Kidney (tissue), 14 donors: ENCODE data around the gene TCF4. TPM values are rescaled to one million over a fixed set of nuclear protein-coding genes. Genes with fewer than 3 reads are reported as not detected.

ENCODE experiments used
- DNase-seq, 5 donors: peaks; one replicate each; pipeline ENCODE4 v3.0.0-alpha.2; 2013 to 2020
- FAIRE-seq: peaks from 2 replicates; lab custom pipeline; 2012; peaks lifted over from hg19 to GRCh38; lab: Jason Lieb, UNC
- H3K27ac ChIP-seq, 2 donors: one replicate each; pipeline ENCODE4 v1.7.0; 2013; ENCODE audit warnings: low read depth in 2 of 2, low read length in 2 of 2, inconsistent platforms in 1 of 2
- H3K27me3 ChIP-seq: one replicate; pipeline ENCODE4 v1.7.1; 2013; ENCODE audit warnings: low read length, inconsistent platforms; ENCODE audit not compliant: control insufficient read depth, insufficient read depth
- H3K36me3 ChIP-seq, 3 donors: one replicate each; pipeline versions ENCODE4 v1.7.0 to v1.7.1; 2013; ENCODE audit warnings: low read length in 3 of 3, control low read depth in 1 of 3, inconsistent platforms in 1 of 3; ENCODE audit not compliant: insufficient read depth in 3 of 3, control insufficient read depth in 2 of 3
- H3K4me1 ChIP-seq, 3 donors: one replicate each; pipeline versions ENCODE4 v1.7.0 to v1.7.1; 2013; ENCODE audit warnings: low read length in 3 of 3, inconsistent platforms in 1 of 3, low read depth in 1 of 3; ENCODE audit not compliant: control insufficient read depth in 2 of 3, insufficient read depth in 2 of 3
- H3K4me3 ChIP-seq, 3 donors: one replicate each; pipeline versions ENCODE4 v1.7.0 to v1.8.1; 2013; ENCODE audit warnings: low read length in 3 of 3, control low read depth in 1 of 3, inconsistent platforms in 1 of 3
- H3K9ac ChIP-seq, 3 donors: one replicate each; pipeline versions ENCODE4 v1.7.0 to v1.7.1; 2013; ENCODE audit warnings: low read length in 3 of 3, control low read depth in 1 of 3, inconsistent platforms in 1 of 3
- H3K9me3 ChIP-seq, 3 donors: one replicate each; pipeline versions ENCODE4 v1.7.0 to v1.7.1; 2013; ENCODE audit warnings: low read length in 3 of 3, control low read depth in 1 of 3, inconsistent platforms in 1 of 3; ENCODE audit not compliant: control insufficient read depth in 2 of 3, insufficient read depth in 1 of 3
- intact Hi-C: fragments of 100-400 bp; cut with DNase I; formaldehyde crosslinking; loops from one replicate; pipeline ENCODE4 v1.11.1; 2022
- polyA plus RNA-seq: library from polyadenylated mRNA; stranded (reverse); fragments of 350-450 nt; fragmentation: Illumina TruSeq; extraction: RNeasy Lipid Tissue Mini Kit (QIAGEN cat#74804); gene quantifications from one replicate; pipeline ENCODE4 v1.2.3, GENCODE V29; 2014; ENCODE audit warnings: low read depth, low replicate concordance; ENCODE audit not compliant: insufficient read depth
- total RNA-seq: library from RNA; stranded (reverse); fragmentation: NEBNext Ultra II Directional; extraction: Animal tissue kit (Norgen Biotek cat#: 25700); gene quantifications from one replicate; pipeline ENCODE4 v1.2.1, GENCODE V29; 2021
- TF ChIP-seq, protein P1 (sequence below): IDR thresholded peaks from 3 replicates; pipeline ENCODE4 v1.5.1; 2012; ENCODE audit warnings: mild to moderate bottlenecking, moderate library complexity, borderline replicate concordance; ENCODE audit not compliant: insufficient read depth; ENCODE audit errors: extremely low read depth
- donor health status: control.
- donor health status: control.
- donor health status: control.
- donor health status: control.
- donor health status: control.
- donor health status: DM: yes; HTN: yes; CAD: no.
- donor health status: Normal renal cell carcinoma (clear cell type).

The TCF4 gene
- total and polyA plus RNA-seq, 2 donors from 2014 or later, result 4.4 to 60.3 TPM

DNA sequence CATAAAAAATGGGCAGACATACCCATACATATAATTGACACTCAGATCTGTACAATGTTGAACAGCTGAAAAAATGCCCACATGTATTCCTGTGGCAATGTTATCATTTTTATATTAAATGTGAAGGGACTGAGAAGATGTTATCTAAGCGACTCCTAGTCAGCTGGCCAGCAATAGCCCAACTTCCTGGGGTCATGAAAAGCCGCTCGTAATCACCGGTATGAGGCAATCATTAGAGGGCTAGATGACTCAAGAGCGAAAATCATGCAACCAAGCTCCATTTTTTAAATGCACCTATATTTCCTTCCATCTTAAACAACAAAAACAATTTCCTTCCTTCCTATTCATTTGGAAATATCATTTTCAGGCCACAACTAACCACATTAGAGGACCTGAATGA lies 354.1 kb downstream of the TCF4 start:
- Histone ChIP-seq H3K27me3 (no peaks in the 10 kb centered on the region), H3K9me3 (no peaks in the 10 kb centered on the region), H3K4me3 (no peak overlapping the region), H3K4me1 (peaks cover 0 to 4% (median 0%) of the 10 kb centered on the region in 3 donors), H3K36me3 (peaks cover 0 to 4% (median 2%) of the 10 kb centered on the region in 3 donors), H3K9ac (no peak overlapping the region), H3K27ac (no peak overlapping the region)
- TF ChIP-seq, protein P1, sequence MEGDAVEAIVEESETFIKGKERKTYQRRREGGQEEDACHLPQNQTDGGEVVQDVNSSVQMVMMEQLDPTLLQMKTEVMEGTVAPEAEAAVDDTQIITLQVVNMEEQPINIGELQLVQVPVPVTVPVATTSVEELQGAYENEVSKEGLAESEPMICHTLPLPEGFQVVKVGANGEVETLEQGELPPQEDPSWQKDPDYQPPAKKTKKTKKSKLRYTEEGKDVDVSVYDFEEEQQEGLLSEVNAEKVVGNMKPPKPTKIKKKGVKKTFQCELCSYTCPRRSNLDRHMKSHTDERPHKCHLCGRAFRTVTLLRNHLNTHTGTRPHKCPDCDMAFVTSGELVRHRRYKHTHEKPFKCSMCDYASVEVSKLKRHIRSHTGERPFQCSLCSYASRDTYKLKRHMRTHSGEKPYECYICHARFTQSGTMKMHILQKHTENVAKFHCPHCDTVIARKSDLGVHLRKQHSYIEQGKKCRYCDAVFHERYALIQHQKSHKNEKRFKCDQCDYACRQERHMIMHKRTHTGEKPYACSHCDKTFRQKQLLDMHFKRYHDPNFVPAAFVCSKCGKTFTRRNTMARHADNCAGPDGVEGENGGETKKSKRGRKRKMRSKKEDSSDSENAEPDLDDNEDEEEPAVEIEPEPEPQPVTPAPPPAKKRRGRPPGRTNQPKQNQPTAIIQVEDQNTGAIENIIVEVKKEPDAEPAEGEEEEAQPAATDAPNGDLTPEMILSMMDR, result no peak
- intact Hi-C loops, result loop anchor here (5.0 to 10.0 kb wide), 2 partner anchors 171 to 1343 kb away; no protein-coding TSS in a partner anchor
- DNase-seq, result no peak
- no peak for FAIRE-seq

DNA sequence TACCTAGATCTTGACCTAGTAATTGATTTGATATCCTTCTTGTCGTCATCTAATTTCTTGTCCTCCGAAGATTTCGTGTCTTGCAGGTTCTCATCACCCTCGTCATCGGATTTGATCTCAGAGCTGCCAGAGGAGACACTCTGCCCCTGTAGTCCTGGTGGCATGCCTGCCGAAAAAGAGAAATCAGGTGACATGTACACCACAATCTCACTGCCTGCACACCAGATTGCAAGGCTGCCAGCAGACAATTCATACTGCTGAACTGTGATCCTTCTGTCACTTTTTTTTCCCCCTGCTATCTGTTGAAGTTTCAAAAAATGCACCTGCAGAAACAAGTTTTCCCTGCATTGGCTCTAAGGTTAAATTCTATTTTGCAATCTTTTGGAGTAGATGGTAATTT lies 355.5 kb downstream of the TCF4 start:
- no peak for FAIRE-seq
- peaks cover 0 to 4% (median 2%) of the 10 kb centered on the region in 3 donors for H3K36me3 ChIP-seq
- DNase-seq, result no peak
- no peaks in the 10 kb centered on the region for H3K9me3 ChIP-seq
- H3K27ac ChIP-seq, result no peak overlapping the region
- TF ChIP-seq, protein P1, result no peak
- H3K27me3 ChIP-seq, result no peaks in the 10 kb centered on the region
- intact Hi-C loops, result loop anchor here (5.0 to 10.0 kb wide), 2 partner anchors 172 to 1345 kb away; no protein-coding TSS in a partner anchor
- no peak overlapping the region for H3K9ac ChIP-seq
- peaks cover 0 to 4% (median 0%) of the 10 kb centered on the region in 3 donors for H3K4me1 ChIP-seq
- H3K4me3 ChIP-seq, result no peak overlapping the region

GRCh38 chr18:55229682-55230081 lies 358.3 kb downstream of the TCF4 start:
- H3K4me1 ChIP-seq, result peaks cover 0 to 4% (median 0%) of the 10 kb centered on the region in 3 donors
- peaks cover 0 to 4% (median 2%) of the 10 kb centered on the region in 3 donors for H3K36me3 ChIP-seq
- no peak overlapping the region for H3K9ac ChIP-seq
- H3K9me3 ChIP-seq, result no peaks in the 10 kb centered on the region
- intact Hi-C loops, result loop anchor here (5.0 to 10.0 kb wide), 2 partner anchors 175 to 1348 kb away; no protein-coding TSS in a partner anchor
- no peak overlapping the region for H3K4me3 ChIP-seq
- no peak overlapping the region for H3K27ac ChIP-seq
- no peak for FAIRE-seq
- H3K27me3 ChIP-seq, result no peaks in the 10 kb centered on the region
- TF ChIP-seq, protein P1, result no peak
- DNase-seq, result no peak
